Gastroesophageal sphincter (tissue), 4 donors: ENCODE measurements around the gene COL6A2. TPM values are rescaled to one million over a fixed set of nuclear protein-coding genes. Genes with fewer than 3 reads are reported as not detected.

Experiments
- ATAC-seq: fragments of 150-250 bp; one replicate; pipeline ENCODE4 v1.9.1; 2016; ENCODE audit warnings: mild to moderate bottlenecking, moderate library complexity
- H3K27ac ChIP-seq, 4 donors: fragments of 200-600 bp; sonication (generic) in 3 of 4; 1 replicate in 3 of 4; 2 replicates in 1 of 4; pipeline ENCODE4 v1.5.1; 2016 to 2019
- H3K27me3 ChIP-seq: fragments of 200-600 bp; sonication (generic); one replicate; pipeline ENCODE4 v1.5.1; 2019
- H3K36me3 ChIP-seq, 2 donors: fragments of 200-600 bp; sonication (generic); one replicate each; pipeline ENCODE4 v1.5.1; 2019; ENCODE audit warnings: control low read depth in 1 of 2
- H3K4me1 ChIP-seq, 3 donors: fragments of 200-600 bp; sonication (generic); 1 replicate in 2 of 3; 2 replicates in 1 of 3; pipeline ENCODE4 v1.5.1; 2016 to 2019; ENCODE audit warnings: control low read depth in 2 of 3
- H3K4me3 ChIP-seq, 2 donors: fragments of 200-600 bp; sonication (generic); one replicate each; pipeline ENCODE4 v1.5.1; 2019; ENCODE audit warnings: mild to moderate bottlenecking in 1 of 2, moderate library complexity in 1 of 2
- H3K9me3 ChIP-seq, 3 donors: fragments of 200-600 bp; sonication (generic); one replicate each; pipeline ENCODE4 v1.5.1; 2017 to 2019; ENCODE audit warnings: control low read depth in 2 of 3
- CTCF ChIP-seq, 4 experiments: fragments of 200-600 bp in 2 of 4; fragments of 450-650 bp in 2 of 4; sonication (generic) in 1 of 4; IDR thresholded peaks; one replicate each; pipeline ENCODE4 v1.5.1; 2017 to 2019; ENCODE audit warnings: antibody characterized with exemption in 4 of 4, mild to moderate bottlenecking in 2 of 4, moderate library complexity in 2 of 4
- EP300 ChIP-seq: sonication (generic); formaldehyde crosslinking; IDR thresholded peaks from one replicate; pipeline ENCODE4 v1.6.1; 2017; ENCODE audit warnings: antibody characterized with exemption, mild to moderate bottlenecking
- POLR2A ChIP-seq, 2 donors: fragments of 450-650 bp; IDR thresholded peaks; one replicate each; pipeline ENCODE4 v1.6.1; 2017; ENCODE audit warnings: antibody characterized with exemption in 2 of 2, mild to moderate bottlenecking in 2 of 2, moderate library complexity in 1 of 2
- POLR2AphosphoS5 ChIP-seq: sonication (generic); formaldehyde crosslinking; IDR thresholded peaks from one replicate; pipeline ENCODE4 v1.6.1; 2017; ENCODE audit warnings: antibody characterized with exemption
- WGBS, 2 donors: methylation state at CpG; one replicate each; pipeline ENCODE4 v1.1.5; 2018; ENCODE audit warnings: low coverage in 1 of 2; 5-methylcytosine and 5-hydroxymethylcytosine counted together
- total RNA-seq, 4 donors: library from RNA; depleted of rRNA; stranded (reverse); fragments of >200 nt; gene quantifications; one replicate each; pipeline ENCODE4 v1.1.0, GENCODE V29; 2016

COL6A2 gene
- total RNA-seq, 4 donors from 2014 or later: 720 to 1,286 (median 1,215) TPM

GRCh38 chr21:46109313-46110221 lies 11.7 kb downstream of the COL6A2 start:
- 30% methylated on average over 2 of the region's 19 CpGs; no CpG with 5 or more reads in 1 of the 2 donors for WGBS, 2 donors
- peaks cover 0 to 47% (median 24%) of the 10 kb centered on the region in 3 donors for H3K4me1 ChIP-seq
- peaks cover 0 to 29% of the 10 kb centered on the region in 2 donors for H3K36me3 ChIP-seq
- no peaks in the 10 kb centered on the region for H3K9me3 ChIP-seq
- no peak for ATAC-seq
- H3K27me3 ChIP-seq: no peaks in the 10 kb centered on the region
- H3K4me3 ChIP-seq: peak overlapping the region in 1 of 2 donors; percentile 3
- peak overlapping the region; percentile 6 to 82 (median 76) for H3K27ac ChIP-seq
- TF ChIP-seq EP300: no peak
- no peak for TF ChIP-seq POLR2A (IDR thresholded peaks at IDR 0.05)
- TF ChIP-seq CTCF (IDR thresholded peaks at IDR 0.05): no peak
- TF ChIP-seq POLR2AphosphoS5: no peak

- peak overlapping the region in 1 of 2 donors; percentile 20 for H3K4me3 ChIP-seq
- no peaks in the 10 kb centered on the region for H3K27me3 ChIP-seq
- peaks cover 0 to 47% (median 24%) of the 10 kb centered on the region in 3 donors for H3K4me1 ChIP-seq
- peak; percentile 94 for ATAC-seq
- peaks cover 0 to 40% of the 10 kb centered on the region in 2 donors for H3K36me3 ChIP-seq
- no peak for TF ChIP-seq EP300
- no peak for TF ChIP-seq POLR2A (IDR thresholded peaks at IDR 0.05)
- peak; percentile 58 for TF ChIP-seq POLR2AphosphoS5
- TF ChIP-seq CTCF (IDR thresholded peaks at IDR 0.05): peak in 3 of 4 experiments; percentile 35 to 59 (median 41)
- peak overlapping the region; percentile 2 to 82 (median 76) for H3K27ac ChIP-seq
- H3K9me3 ChIP-seq: peaks cover 0 to 7% (median 0%) of the 10 kb centered on the region in 3 donors
- 35% methylated on average over 5 of the region's 20 CpGs; no CpG with 5 or more reads in 1 of the 2 donors for WGBS, 2 donors
Observed at GRCh38 chr21:46110499-46111192, 12.7 kb downstream of the COL6A2 start.

GRCh38 chr21:46111193-46111571 lies 13.3 kb downstream of the COL6A2 start:
- TF ChIP-seq POLR2AphosphoS5 (no peak), POLR2A (IDR thresholded peaks at IDR 0.05) (no peak), EP300 (no peak), CTCF (IDR thresholded peaks at IDR 0.05) (no peak)
- Histone ChIP-seq H3K27me3 (no peaks in the 10 kb centered on the region), H3K9me3 (peaks cover 0 to 7% (median 0%) of the 10 kb centered on the region in 3 donors), H3K4me1 (peaks cover 0 to 47% (median 24%) of the 10 kb centered on the region in 3 donors), H3K4me3 (no peak overlapping the region), H3K36me3 (peaks cover 0 to 45% of the 10 kb centered on the region in 2 donors), H3K27ac (peak overlapping the region; percentile 2 to 82 (median 76))
- ATAC-seq: no peak
- no CpG with 5 or more reads among the region's 12 CpGs for WGBS, 2 donors

- TF ChIP-seq EP300: no peak
- no peak for TF ChIP-seq POLR2AphosphoS5
- TF ChIP-seq CTCF (IDR thresholded peaks at IDR 0.05): no peak
- no peak for TF ChIP-seq POLR2A (IDR thresholded peaks at IDR 0.05)
- peaks cover 0 to 47% (median 24%) of the 10 kb centered on the region in 3 donors for H3K4me1 ChIP-seq
- H3K4me3 ChIP-seq: no peak overlapping the region
- H3K36me3 ChIP-seq: peaks cover 0 to 54% of the 10 kb centered on the region in 2 donors
- peaks cover 0 to 7% (median 0%) of the 10 kb centered on the region in 3 donors for H3K9me3 ChIP-seq
- 97 to 100% methylated on average over 7 to 9 of the region's 69 CpGs for WGBS, 2 donors
- H3K27me3 ChIP-seq: no peaks in the 10 kb centered on the region
- peak overlapping the region in 2 of 4 donors; percentile 24 to 77 for H3K27ac ChIP-seq
- no peak for ATAC-seq
Observed at GRCh38 chr21:46111857-46112724, 14.2 kb downstream of the COL6A2 start.
